K562 (cell line): ENCODE measurements around the gene SHBG. TPM values are rescaled to one million over a fixed set of nuclear protein-coding genes. Genes with fewer than 3 reads are reported as not detected.

ENCODE experiments used
- ATAC-seq: fragments of 200-7000 bp; cut with Tn5 transposase; 3 replicates; pipeline ENCODE4 v1.9.1; 2020; ENCODE audit warnings: moderate library complexity
- BruUV-seq: library from RNA; stranded (reverse); fragments of 400-500 nt; replicated peaks from 2 replicates; lab custom pipeline; 2021; lab: Mats Ljungman, UMichigan
- CTCF ChIA-PET: fragments of 300-600 bp; formaldehyde crosslinking; extraction: SDS; loops from one replicate; lab custom pipeline; 2021; ENCODE audit warnings: low intra/inter-chr PET ratio; lab: Yijun Ruan, JAX
- POLR2A ChIA-PET: fragments of 300-600, 350-650 bp; sonication (Branson Sonifier 250); formaldehyde crosslinking; extraction: SDS; loops from one replicate; lab custom pipeline; 2021; ENCODE audit warnings: antibody characterized with exemption, inconsistent platforms; lab: Yijun Ruan, JAX
- DNase-seq, 4 experiments: peaks; one replicate each; pipeline versions ENCODE4 v3.0.0 to v3.0.0-alpha.2; 2011 to 2018; ENCODE audit warnings: low spot score in 3 of 4, mixed read lengths in 3 of 4; ENCODE audit errors: extremely low read depth in 1 of 4
- FAIRE-seq: peaks from 2 replicates; lab custom pipeline; 2011; peaks lifted over from hg19 to GRCh38; lab: Jason Lieb, UNC
- H2AFZ ChIP-seq: 2 replicates; pipeline ENCODE4 v1.6.0; 2011; ENCODE audit warnings: low read depth, low read length, control low read depth, inconsistent platforms
- H3K27ac ChIP-seq: fragments of 200-600 bp; 3 replicates; pipeline ENCODE4 v1.8.0; 2011; ENCODE audit warnings: low read depth, mild to moderate bottlenecking, control low read depth, inconsistent platforms, low read length, moderate library complexity, mixed read lengths; ENCODE audit errors: extremely low read depth
- H3K27me3 ChIP-seq, 2 experiments: fragments of 300-600 bp in 1 of 2; 2 replicates in 1 of 2; 3 replicates in 1 of 2; pipeline versions ENCODE4 v1.6.0 to v1.8.0; 2011; ENCODE audit warnings: inconsistent platforms in 2 of 2, low read length in 2 of 2, mild to moderate bottlenecking in 1 of 2, mixed read lengths in 1 of 2, moderate library complexity in 1 of 2; ENCODE audit not compliant: control insufficient read depth in 2 of 2, insufficient read depth in 2 of 2
- H3K36me3 ChIP-seq: fragments of 300-600 bp; 3 replicates; pipeline ENCODE4 v1.8.0; 2011; ENCODE audit warnings: mild to moderate bottlenecking, low read length, inconsistent platforms; ENCODE audit not compliant: control insufficient read depth, insufficient read depth
- H3K4me1 ChIP-seq, 2 experiments: fragments of 200-600 bp in 1 of 2; replicated peaks in 1 of 2; 2 replicates in 1 of 2; 3 replicates in 1 of 2; pipeline versions ENCODE4 v1.5.1 to v1.8.0; 2011; ENCODE audit warnings: inconsistent platforms in 2 of 2, low read length in 2 of 2, mild to moderate bottlenecking in 1 of 2, mixed read lengths in 1 of 2, moderate library complexity in 1 of 2; ENCODE audit not compliant: control insufficient read depth in 2 of 2, insufficient read depth in 2 of 2
- H3K4me2 ChIP-seq: 2 replicates; pipeline ENCODE4 v1.6.1; 2011; ENCODE audit warnings: low read length, control low read depth, inconsistent platforms, mixed read lengths; ENCODE audit not compliant: insufficient read depth
- H3K4me3 ChIP-seq: fragments of 200-600 bp; sonication (generic), shearing (Covaris generic); 2 replicates; pipeline ENCODE4 v1.5.1; 2016; ENCODE audit warnings: control low read depth, inconsistent platforms
- H3K79me2 ChIP-seq: fragments of 200-600 bp; 3 replicates; pipeline ENCODE4 v1.8.0; 2011; ENCODE audit warnings: low read length, inconsistent platforms; ENCODE audit not compliant: control insufficient read depth, insufficient read depth
- H3K9ac ChIP-seq, 2 experiments: 2 replicates each; pipeline versions ENCODE4 v1.6.0 to v1.6.1; 2011; ENCODE audit warnings: low read depth in 2 of 2, low read length in 2 of 2, control low read depth in 1 of 2, inconsistent platforms in 1 of 2, mild to moderate bottlenecking in 1 of 2, mixed read lengths in 1 of 2; ENCODE audit not compliant: insufficient read depth in 1 of 2
- H3K9me1 ChIP-seq: one replicate; pipeline ENCODE4 v1.6.0; 2011; ENCODE audit warnings: inconsistent platforms, mild to moderate bottlenecking, low read length, moderate library complexity; ENCODE audit not compliant: control insufficient read depth, insufficient read depth
- H3K9me3 ChIP-seq: replicated peaks from 2 replicates; pipeline ENCODE4 v1.5.1; 2011; ENCODE audit warnings: low read depth, low read length, inconsistent platforms; ENCODE audit not compliant: control insufficient read depth, insufficient read depth
- H4K20me1 ChIP-seq: replicated peaks from 2 replicates; pipeline ENCODE4 v1.6.1; 2011; ENCODE audit warnings: low read length, inconsistent platforms, mixed read lengths; ENCODE audit not compliant: control insufficient read depth, insufficient read depth
- CBX2 ChIP-seq: fragments of 200-600 bp; sonication (generic); IDR thresholded peaks from one replicate; pipeline ENCODE4 v1.6.1; 2012; ENCODE audit warnings: mild to moderate bottlenecking, low read length, inconsistent platforms; ENCODE audit not compliant: insufficient read depth, poor library complexity, severe bottlenecking
- JUNB ChIP-seq: fragments of 450-650 bp; formaldehyde crosslinking; conservative IDR thresholded peaks from 2 replicates; pipeline ENCODE4 v1.4.0; 2020; ENCODE audit warnings: mild to moderate bottlenecking
- NFIX ChIP-seq: fragments of 250-450 bp; sonication (Bioruptor Pico); IDR thresholded peaks from 2 replicates; pipeline ENCODE4 v1.4.0; 2020; ENCODE audit warnings: low read depth, mild to moderate bottlenecking, moderate library complexity
- PKNOX1 ChIP-seq: fragments of 450-650 bp; IDR thresholded peaks from 2 replicates; pipeline ENCODE4 v1.6.1; 2016
- POLR2G ChIP-seq: fragments of 200-400 bp; formaldehyde crosslinking; IDR thresholded peaks from 2 replicates; pipeline ENCODE4 v1.6.1; 2017; ENCODE audit warnings: low read depth, mild to moderate bottlenecking, antibody characterized with exemption, low read length, moderate library complexity
- WGBS: fragments of 100-300 bp; shearing (Covaris generic); methylation state at CpG from one replicate; pipeline ENCODE4 v1.1.6; 2016; ENCODE audit warnings: low coverage, mixed read lengths; ENCODE audit not compliant: insufficient coverage; ENCODE audit errors: missing lambda C conversion rate; 5-methylcytosine and 5-hydroxymethylcytosine counted together
- in situ Hi-C: fragments of 300-500 bp; cut with MboI; formaldehyde crosslinking; loops from 4 replicates; pipeline ENCODE4 v1.15.0; 2018; ENCODE audit warnings: inconsistent platforms, mixed read lengths
- intact Hi-C: fragments of 100-400 bp; cut with micrococcal nuclease; formaldehyde crosslinking; loops from 2 replicates; pipeline ENCODE4 v1.14.2; 2022
- polyA plus RNA-seq, 8 experiments: library from polyadenylated mRNA; depleted of rRNA in 4 of 8; stranded (reverse) in 5 of 8; unstranded in 3 of 8; fragments of >200 nt; fragmentation: Nextera tagmentation in 2 of 8; fragmentation: Illumina TruSeq in 1 of 8; extraction: Ambion mirVana in 2 of 8; extraction: Trizol in 1 of 8; gene quantifications; 2 replicates each; pipeline versions ENCODE4 v1.2.1 to v1.2.3, GENCODE V29; 2011 to 2014; ENCODE audit warnings: inconsistent platforms in 1 of 8, missing spikeins in 1 of 8
- total RNA-seq, 7 experiments: library from RNA; depleted of rRNA in 6 of 7; stranded (reverse); fragments of >200 nt in 6 of 7; fragmentation: Illumina TruSeq in 2 of 7; extraction: Trizol in 2 of 7; gene quantifications; 2 replicates each; pipeline versions ENCODE4 v1.2.1 to v1.2.3, GENCODE V29; 2011 to 2021; ENCODE audit warnings: low replicate concordance in 1 of 7
- TF ChIP-seq, protein P1 (sequence below), 2 experiments: fragments of 450-650 bp; IDR thresholded peaks; 2 replicates each; pipeline ENCODE4 v1.6.1; 2016

Gene SHBG
- total and polyA plus RNA-seq, 9 of the 15 experiments (the other 6 are each of a cell fraction or from before 2014, with no cell fraction given): not detected

- BruUV-seq: no TSS peak
- ATAC-seq: no peak
- in situ Hi-C loops (no loop called here), intact Hi-C loops (no loop called here)
- Histone ChIP-seq H3K4me3 (no peak overlapping the region), H3K4me2 (no peak overlapping the region), H3K27ac (no peak overlapping the region), H3K36me3 (peaks cover 91% of the 10 kb centered on the region), H4K20me1 (no peaks in the 10 kb centered on the region), H3K9me1 (no peaks in the 10 kb centered on the region), H3K27me3 (no peaks in the 10 kb centered on the region), H3K9me3 (no peaks in the 10 kb centered on the region), H3K9ac (no peak overlapping the region), H2AFZ (no peak overlapping the region), H3K79me2 (peaks cover 25% of the 10 kb centered on the region), H3K4me1 (peaks cover 20 to 34% of the 10 kb centered on the region in 2 experiments)
- 96% methylated on average over 3 of the region's 5 CpGs for WGBS
- FAIRE-seq: no peak
- POLR2A ChIA-PET: interaction anchor here (0.6 to 0.7 kb wide), 3 partner anchors 10 to 14 kb away, joined by 3 to 4 read pairs (median 3); no protein-coding TSS in a partner anchor
- CTCF ChIA-PET: no interaction called here
- DNase-seq: no peak
- no peak for TF ChIP-seq JUNB
- TF ChIP-seq NFIX (CRISPR knock-in tag): no peak
Measured at GRCh38 chr17:7591596-7591995, 38.3 kb upstream of the SHBG start.

DNA sequence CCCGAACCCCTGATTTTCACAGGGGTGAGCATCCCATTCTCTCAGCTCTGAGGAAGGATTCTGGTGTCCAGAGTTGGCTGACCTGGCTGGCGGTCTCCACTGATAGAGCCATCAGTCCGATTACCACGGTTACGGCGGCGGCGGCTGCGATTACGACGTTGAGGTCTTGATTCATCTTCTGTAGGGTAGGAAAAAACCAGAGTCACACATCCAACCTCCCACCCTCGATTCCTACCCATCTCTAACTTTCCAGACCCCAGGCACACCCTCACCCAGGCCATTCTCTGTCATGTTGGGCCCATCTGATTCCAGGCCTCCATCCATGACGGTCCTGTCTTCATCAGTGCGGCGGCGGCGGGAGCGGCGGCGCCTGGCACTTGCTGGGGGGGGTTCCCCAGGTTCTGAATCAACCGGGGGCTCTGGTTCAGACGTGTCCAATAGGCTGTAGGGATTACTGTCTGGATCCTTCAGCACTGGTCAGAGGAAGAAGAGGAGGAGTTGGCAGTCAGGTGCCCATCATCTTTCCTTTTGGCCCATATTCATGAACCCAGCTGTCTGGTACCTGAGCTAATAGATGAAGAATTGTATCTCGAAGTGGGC, 37.4 kb upstream of the SHBG start:
- no peak for FAIRE-seq
- Histone ChIP-seq H3K9me1 (no peaks in the 10 kb centered on the region), H3K27me3 (no peaks in the 10 kb centered on the region), H2AFZ (no peak overlapping the region), H4K20me1 (no peaks in the 10 kb centered on the region), H3K9ac (no peak overlapping the region), H3K9me3 (no peaks in the 10 kb centered on the region), H3K4me2 (no peak overlapping the region), H3K27ac (no peak overlapping the region), H3K79me2 (peaks cover 16% of the 10 kb centered on the region; the same call in 2 of the 3 replicates), H3K4me1 (peaks cover 11 to 25% of the 10 kb centered on the region in 2 experiments; a peak in 4 of 5 replicates), H3K36me3 (peaks cover 92% of the 10 kb centered on the region), H3K4me3 (no peak overlapping the region)
- CTCF ChIA-PET: no interaction called here
- no peak for DNase-seq
- no peak for TF ChIP-seq CBX2
- TF ChIP-seq, protein P1, sequence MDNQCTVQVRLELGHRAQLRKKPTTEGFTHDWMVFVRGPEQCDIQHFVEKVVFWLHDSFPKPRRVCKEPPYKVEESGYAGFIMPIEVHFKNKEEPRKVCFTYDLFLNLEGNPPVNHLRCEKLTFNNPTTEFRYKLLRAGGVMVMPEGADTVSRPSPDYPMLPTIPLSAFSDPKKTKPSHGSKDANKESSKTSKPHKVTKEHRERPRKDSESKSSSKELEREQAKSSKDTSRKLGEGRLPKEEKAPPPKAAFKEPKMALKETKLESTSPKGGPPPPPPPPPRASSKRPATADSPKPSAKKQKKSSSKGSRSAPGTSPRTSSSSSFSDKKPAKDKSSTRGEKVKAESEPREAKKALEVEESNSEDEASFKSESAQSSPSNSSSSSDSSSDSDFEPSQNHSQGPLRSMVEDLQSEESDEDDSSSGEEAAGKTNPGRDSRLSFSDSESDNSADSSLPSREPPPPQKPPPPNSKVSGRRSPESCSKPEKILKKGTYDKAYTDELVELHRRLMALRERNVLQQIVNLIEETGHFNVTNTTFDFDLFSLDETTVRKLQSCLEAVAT (IDR thresholded peaks at IDR 0.05): no peak
- TF ChIP-seq POLR2G: peak; percentile 53; the same call in 1 of the 2 replicates
- no peak for TF ChIP-seq PKNOX1
- in situ Hi-C loops (no loop called here), intact Hi-C loops (no loop called here)
- no peak for ATAC-seq
- POLR2A ChIA-PET: interaction anchor here (0.7 to 1.5 kb wide), 2 partner anchors 8 to 13 kb away, joined by 4 read pairs; partner anchors contain the start of gene MPDU1
- no TSS peak for BruUV-seq
- WGBS: 90% methylated on average over 16 of the region's 23 CpGs
